ENCODE data around the gene ALDH3B1. TPM values are rescaled to one million over a fixed set of nuclear protein-coding genes. Genes with fewer than 3 reads are reported as not detected.

Gene ALDH3B1
- total RNA-seq, 4 donors from 2014 or later: 5.4 to 11.6 (median 6.4) TPM

GRCh38 chr11:68053981-68054812 is 44.1 kb downstream of the ALDH3B1 start:
- WGBS, 2 donors: 89 to 92% methylated on average over 11 of the region's 11 CpGs
- H3K4me3 ChIP-seq (ENCODE audit: low read depth, poor library complexity, severe bottlenecking): no peak overlapping the region
- TF ChIP-seq CTCF (IDR thresholded peaks at IDR 0.05) (no peak), POLR2A (IDR thresholded peaks at IDR 0.05) (no peak)
- intact Hi-C loops (cut with DNase I; ENCODE audit: low total_unique reads): no loop called here
- no peak for DNase-seq (ENCODE audit: low spot score in 2 of 2)

- intact Hi-C loops (cut with DNase I; ENCODE audit: low total_unique reads): no loop called here
- WGBS, 2 donors: 93 to 96% methylated on average over 12 of the region's 12 CpGs
- TF ChIP-seq CTCF (IDR thresholded peaks at IDR 0.05) (no peak), POLR2A (IDR thresholded peaks at IDR 0.05) (no peak)
- no peak overlapping the region for H3K4me3 ChIP-seq (ENCODE audit: low read depth, poor library complexity, severe bottlenecking)
- no peak for DNase-seq (ENCODE audit: low spot score in 2 of 2)
Observed at GRCh38 chr11:68056317-68057285, 46.5 kb downstream of the ALDH3B1 start.

- 93 to 100% methylated on average over 4 of the region's 4 CpGs for WGBS, 2 donors
- peak in 1 of 2 donors; percentile 25 for DNase-seq (ENCODE audit: low spot score in 2 of 2)
- H3K4me3 ChIP-seq (ENCODE audit: low read depth, poor library complexity, severe bottlenecking): no peak overlapping the region
- intact Hi-C loops (cut with DNase I; ENCODE audit: low total_unique reads): no loop called here
- TF ChIP-seq POLR2A (IDR thresholded peaks at IDR 0.05) (no peak), CTCF (IDR thresholded peaks at IDR 0.05) (no peak)
Observed at GRCh38 chr11:68057807-68058206, 47.7 kb downstream of the ALDH3B1 start.

- intact Hi-C loops (cut with DNase I; ENCODE audit: low total_unique reads): no loop called here
- peak in 1 of 2 donors; percentile 48 for DNase-seq (ENCODE audit: low spot score in 2 of 2)
- no peak overlapping the region for H3K4me3 ChIP-seq (ENCODE audit: low read depth, poor library complexity, severe bottlenecking)
- 95 to 99% methylated on average over 7 of the region's 7 CpGs for WGBS, 2 donors
- TF ChIP-seq POLR2A (IDR thresholded peaks at IDR 0.05) (no peak), CTCF (IDR thresholded peaks at IDR 0.05) (no peak)
Observed at GRCh38 chr11:68061508-68061907, 51.4 kb downstream of the ALDH3B1 start.

GRCh38 chr11:68064926-68065325 is 54.8 kb downstream of the ALDH3B1 start:
- intact Hi-C loops (cut with DNase I; ENCODE audit: low total_unique reads): no loop called here
- DNase-seq (ENCODE audit: low spot score in 2 of 2): no peak
- WGBS, 2 donors: 86 to 96% methylated on average over 2 of the region's 2 CpGs
- TF ChIP-seq POLR2A (IDR thresholded peaks at IDR 0.05) (no peak), CTCF (IDR thresholded peaks at IDR 0.05) (no peak)
- no peak overlapping the region for H3K4me3 ChIP-seq (ENCODE audit: low read depth, poor library complexity, severe bottlenecking)

All from lower leg skin (tissue), 4 donors.